Fibroblast of upper back skin (primary cell): ENCODE measurements around the gene ITFG1.
"Not testable (repeated sequence)": the region's sequence is repeated elsewhere in the genome, so short reads cannot be mapped to it uniquely, and the experiment has no call there.

Experiments used
- DNase-seq: peaks from one replicate; pipeline ENCODE4 v3.0.0-alpha.2; 2013

The ITFG1 gene

DNA sequence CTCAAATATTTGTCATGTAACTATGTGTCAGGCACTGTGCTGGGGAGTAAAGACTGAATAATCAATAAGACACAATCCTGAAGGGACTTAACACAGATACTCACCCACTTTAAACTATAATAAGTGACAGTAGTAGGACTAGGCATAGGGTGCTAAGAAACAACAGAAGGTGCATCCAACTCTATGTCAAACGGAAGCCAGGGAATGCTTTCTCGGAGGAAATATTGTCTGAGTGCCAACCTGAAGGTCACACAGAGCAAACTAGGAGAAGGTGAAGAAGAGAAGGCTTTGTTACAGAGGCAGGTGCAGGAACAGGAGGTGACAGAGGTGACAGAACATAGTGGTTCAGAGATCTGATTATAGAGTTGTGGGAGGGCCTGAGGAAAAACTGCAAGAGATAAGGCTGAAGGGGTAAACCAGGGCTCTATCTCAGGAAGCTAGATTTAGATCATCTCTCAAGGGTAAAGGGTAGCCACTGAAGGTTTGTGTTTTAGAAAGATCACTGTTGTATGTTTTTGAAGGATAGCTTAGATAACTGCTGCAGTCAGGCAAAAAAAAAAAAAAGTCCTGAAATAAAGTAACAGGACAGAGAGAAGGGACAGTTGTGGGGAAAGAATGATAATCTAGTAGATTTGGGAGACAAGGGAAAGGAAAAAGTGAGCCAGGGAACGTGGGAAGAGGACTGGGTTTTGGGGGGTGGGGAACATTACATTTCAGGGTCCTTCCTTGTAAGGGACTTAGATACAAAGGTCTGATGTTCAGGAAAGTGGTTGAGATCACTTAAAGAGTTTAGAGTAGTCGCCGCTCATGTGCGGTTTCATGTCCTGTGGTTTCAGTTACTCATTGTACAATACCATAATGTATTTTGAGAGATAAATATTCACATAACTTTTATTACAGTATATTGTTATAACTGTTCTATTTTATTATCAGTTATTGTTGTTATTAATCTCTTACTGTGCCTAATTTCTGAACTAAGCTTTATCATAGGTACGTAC is 231.5 kb downstream of the ITFG1 start:
- no peak for DNase-seq

DNA sequence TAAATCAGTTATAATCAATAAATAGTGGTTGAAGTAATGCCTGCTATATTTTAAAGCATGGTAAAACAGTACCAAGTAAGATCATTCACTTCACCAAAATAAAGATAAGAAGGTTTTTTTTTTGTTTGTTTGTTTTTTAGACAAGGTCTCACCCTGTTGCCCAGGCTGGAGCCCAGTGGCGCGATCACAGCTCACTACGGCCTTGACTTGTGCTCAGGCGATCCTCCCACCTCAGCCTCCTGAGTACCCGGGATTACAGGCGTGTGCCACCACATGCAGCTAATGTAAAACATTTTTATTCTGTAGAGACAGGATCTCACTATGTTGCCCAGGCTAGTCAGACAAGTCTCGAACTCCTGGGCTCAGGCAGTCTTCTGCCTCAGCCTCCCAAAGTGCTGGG is 232.6 kb downstream of the ITFG1 start:
- DNase-seq, result no peak

DNA sequence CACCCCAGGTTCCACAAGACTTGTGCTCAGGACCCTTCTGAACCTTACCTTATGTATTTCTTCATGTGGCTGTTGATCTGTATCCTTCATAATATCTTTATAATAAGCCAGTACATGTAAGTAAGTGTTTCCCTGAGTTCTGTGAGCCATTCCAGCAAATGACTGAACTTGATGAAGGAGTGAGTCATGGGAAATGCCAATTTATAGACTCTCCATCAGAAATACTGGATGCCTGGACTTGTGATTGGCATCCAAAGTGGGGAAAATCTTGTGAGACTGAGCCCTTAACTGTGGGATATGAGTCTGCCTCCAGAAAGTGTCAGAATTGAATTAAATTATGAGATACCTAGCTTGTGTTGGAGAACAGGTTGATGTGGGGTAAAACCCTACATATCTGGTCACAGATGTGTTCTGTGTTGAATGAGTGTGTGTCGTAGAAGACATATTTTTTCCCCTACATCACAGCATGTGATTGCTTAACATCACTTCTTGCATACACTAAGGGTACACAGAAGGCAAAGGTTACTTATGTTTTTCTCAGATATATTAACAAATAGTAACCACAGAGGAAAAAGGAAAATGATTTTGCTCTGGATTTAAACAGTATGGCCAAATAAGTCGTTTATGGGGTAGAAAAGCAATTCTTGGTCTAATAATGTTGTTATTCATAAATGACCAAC is 247.0 kb downstream of the ITFG1 start:
- no peak for DNase-seq

DNA sequence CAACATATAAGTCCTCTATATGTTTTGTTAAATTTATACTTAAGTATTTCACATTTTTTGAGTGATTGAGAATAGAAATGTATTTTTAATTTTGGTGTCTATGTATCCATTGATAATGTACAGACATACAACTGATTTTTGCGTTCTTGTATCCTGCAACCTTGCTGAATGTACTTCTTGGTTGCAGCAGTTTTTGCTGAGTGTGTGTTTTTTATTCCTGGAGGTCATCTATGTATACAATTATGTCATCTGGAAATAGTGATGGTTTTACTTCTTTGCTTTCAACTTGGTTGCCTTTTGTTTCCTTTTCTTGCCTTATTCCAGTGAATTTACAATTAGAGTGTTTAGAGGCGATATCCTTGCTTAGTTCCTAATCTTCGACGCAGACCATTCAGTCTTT is 249.6 kb downstream of the ITFG1 start:
- no peak for DNase-seq

DNA sequence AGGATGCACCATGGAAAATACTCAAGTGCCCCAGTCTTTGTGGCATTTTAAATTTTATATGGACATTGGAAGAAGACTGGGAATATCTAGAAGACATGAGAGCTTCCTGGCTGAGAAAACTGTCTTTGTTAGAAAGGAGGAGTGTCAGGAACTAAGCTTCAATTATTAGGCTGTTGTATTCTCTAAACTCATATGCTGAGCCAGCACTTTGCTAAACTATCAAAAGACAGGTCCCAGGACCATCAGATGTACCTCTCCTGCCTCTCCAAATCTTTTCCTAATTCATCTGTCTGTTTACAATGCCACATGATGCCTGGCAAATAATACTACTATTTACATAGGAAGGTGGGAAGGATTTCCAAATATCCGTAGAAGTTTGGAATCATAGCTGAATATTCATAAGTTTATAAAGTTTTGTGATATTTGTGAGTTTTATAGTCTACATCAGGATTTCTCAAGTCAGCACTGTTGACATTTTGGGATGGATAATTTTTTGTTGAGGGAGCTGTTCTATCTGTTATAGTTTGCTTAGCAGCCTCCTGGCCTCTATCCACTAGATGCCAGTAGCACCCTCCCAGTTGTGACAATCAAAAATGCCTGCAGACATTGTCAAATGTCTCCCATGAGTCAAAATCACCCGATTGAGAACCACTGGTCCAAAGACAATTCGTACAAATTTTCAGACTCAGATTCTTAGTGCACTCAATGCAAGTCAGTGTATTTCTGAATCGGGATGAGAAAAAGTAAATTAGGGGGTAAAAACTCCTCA is 255.9 kb downstream of the ITFG1 start:
- no peak for DNase-seq

DNA sequence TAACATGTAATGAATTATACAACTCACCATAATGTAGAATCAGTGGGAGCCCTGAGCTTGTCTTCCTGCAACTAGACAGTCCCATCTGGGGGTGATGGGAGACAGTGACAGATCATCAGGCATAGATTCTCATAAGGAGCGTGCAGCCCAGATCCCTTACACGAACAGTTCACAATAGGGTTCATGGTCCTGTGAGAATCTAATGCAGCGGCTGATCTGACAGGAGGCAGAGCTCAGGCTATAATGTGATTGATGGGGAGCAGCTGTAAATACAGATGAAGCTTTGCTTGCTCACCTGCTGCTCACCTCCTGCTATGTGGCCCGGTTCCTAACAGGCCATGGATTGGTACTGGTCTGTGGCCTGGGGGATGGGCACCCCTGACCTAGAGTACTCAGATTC is 257.4 kb downstream of the ITFG1 start:
- not testable (repeated sequence) for DNase-seq

DNA sequence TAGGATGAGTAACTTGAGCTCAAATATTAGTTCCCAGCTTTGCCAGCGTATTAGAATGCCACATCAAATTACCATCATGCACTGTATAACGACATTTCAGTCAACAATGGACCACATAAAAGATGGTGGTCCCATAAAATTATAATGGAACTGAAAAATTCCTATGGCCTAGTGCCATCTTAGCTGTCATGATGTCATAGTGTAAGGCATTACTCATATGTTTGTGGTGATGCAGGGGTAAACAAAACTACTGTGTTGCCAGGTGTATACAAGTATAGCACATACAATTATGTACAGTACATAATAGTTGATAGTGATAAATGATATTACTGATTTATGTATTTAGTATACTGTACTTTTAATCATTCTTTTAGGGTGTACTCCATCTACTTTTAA is 262.7 kb downstream of the ITFG1 start:
- DNase-seq, result no peak

DNA sequence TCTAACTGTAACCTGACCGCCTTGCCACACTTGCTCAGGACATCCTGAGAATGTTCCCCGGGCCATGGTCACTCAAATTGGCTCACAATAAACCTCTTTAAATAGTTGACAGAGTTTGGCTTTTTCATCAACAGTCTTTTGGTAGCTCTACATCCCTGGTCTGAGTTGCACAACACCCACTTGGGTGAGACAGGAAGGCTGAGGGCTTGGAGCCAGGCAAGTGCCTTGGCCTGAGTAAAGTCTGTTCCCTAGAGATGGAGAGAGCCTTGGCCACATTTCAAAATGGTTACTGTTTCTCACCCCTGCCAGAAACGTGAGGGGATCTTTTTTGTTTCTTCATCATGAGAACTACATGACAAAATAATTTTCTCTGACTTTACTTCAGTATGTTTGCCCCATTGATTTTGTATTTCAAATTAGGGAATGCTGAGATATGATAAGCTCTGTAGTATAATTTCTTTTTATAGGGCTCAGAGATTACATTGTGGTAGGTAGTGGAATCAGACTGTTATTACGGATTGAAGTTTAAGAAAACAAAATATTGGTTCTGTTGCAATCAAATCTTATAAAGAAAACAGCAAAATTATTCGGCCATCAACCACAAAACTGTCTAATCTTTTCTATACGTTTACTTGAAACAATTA is 263.2 kb downstream of the ITFG1 start:
- DNase-seq, result peak; percentile 32

DNA sequence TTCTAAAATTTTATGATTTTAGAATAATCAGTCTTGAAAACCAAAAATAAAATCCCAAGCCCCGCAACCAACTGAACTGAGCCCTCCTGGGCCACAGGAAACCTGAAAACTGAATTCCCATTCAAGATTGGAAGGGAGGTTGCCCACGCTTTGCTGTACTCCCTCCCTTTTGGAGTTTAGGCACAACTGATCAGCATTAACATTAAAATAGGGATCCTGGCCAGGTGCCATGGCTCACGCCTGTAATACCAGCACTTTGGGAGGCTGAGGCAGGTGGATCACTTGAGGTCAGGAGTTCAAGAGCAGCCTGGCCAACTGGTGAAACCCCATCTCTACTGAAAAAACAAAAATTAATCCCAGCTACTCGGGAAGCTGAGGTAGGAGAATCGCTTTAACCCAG is 264.4 kb downstream of the ITFG1 start:
- no peak for DNase-seq

DNA sequence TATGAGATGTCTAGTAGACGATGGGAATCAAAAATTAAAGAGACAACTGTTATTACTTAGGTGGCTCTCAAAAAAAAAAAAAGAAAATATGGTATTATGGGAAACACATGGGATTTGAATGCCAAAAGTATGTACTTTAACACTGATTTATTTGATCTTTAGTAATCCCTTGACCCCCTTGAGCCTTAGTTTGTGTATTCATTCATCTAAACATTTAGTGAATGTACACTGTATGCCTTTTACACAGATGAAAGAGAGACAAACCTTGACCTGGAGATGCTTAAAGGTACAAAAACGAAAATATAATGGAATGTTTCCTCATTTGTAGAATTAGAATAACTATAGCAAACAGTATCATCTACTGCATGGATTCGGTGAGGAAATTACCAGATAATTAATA is 278.5 kb downstream of the ITFG1 start:
- no peak for DNase-seq

DNA sequence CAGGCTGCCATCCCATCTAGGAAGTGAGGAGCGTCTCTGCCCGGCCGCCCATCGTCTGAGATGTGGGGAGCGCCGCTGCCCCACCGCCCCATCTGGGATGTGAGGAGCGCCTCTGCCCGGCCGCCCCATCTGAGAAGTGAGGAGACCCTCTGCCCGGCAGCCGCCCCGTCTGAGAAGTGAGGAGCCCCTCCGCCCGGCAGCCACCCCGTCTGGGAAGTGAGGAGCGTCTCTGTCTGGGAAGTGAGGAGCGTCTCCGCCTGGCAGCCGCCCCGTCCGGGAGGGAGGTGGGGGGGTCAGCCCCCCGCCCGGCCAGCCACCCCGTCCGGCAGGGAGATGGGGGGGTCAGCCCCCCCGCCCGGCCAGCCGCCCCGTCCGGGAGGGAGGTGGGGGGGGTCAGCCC is 279.8 kb downstream of the ITFG1 start:
- not testable (repeated sequence) for DNase-seq

DNA sequence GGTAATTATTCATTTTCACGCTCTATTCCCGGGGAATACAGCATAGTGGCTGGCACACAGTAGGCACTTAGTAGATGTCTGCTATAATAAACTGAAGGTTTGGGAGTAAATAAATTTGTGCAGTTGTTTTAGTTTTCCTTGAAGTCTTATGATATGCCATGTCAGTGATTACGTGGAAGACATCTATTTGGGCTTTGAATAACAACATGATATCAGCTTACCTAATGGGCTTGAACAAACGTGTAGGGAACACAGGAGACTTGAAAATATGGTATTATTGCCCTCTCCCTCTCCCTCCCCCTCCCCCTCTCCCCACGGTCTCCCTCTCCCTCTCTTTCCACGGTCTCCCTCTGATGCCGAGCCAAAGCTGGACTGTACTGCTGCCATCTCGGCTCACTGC is 280.8 kb downstream of the ITFG1 start:
- no peak for DNase-seq

DNA sequence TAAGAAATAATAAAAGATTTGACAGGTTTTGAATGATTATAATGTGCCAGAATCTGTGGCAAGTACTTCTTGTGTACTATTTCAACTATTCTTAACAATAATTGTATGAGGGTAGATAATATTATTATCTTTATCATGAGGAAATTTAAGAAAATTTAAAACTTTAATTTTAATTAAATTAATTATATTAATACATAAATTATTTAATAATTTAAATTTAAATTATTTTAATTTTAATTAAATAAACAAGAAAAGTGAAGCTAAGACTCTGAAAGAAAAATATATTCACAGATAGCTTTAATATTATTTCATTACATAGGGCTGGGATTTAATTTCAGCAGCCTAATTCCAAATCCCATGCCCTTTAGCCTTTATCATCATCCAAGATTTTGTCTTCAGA is 285.7 kb downstream of the ITFG1 start:
- no peak for DNase-seq

DNA sequence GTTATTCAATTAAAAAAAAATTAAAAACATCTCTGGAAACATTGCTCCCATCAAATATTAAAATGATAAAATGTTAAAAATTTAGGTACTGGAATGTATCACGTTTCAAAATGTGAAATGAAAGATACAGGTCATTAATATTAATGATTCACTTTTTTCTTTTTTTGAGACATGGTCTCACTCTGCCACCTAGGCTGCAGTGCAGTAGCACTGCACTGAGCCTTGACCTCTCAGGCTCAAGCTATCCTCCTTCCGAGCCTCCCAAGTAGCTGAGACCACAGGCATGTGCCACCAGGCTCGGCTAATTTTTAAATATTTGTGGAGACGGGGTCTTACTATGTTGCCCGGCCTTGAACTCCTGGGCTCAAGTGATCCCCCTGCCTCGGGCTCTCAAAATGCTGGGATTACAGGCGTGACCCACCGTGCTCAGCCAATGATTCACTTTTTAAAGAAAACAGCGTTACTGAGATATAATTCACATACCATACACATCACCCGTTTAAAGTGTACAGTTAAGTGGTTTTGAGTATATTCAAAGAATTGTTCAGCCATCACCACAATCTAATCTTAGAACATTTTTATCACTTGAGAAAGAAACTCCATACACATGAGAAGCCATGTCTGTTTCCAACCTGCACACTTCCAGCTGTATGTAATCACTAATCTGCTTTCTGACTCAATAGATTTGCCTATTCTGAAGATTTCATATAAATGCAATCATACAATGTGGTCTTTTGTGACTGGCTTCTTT is 298.0 kb downstream of the ITFG1 start:
- DNase-seq, result no peak

DNA sequence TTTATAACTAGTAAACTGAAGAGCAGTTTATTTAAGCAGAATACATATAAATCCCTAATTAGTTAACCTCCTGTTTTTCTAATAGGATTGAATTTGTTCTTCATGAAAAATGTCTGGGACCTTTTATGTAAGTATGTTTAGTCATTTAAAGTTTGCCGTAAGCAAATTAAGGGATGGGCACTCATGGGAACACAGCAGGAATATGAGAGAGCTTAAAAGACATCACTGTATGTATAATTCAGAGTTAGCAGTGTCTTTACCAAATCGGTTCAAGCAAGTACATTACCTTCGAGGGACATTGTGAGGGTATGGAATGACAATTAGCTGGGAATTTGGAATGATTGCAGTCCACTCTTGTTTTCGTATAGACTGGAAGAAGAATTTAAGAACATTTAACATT is 299.4 kb downstream of the ITFG1 start:
- no peak for DNase-seq

DNA sequence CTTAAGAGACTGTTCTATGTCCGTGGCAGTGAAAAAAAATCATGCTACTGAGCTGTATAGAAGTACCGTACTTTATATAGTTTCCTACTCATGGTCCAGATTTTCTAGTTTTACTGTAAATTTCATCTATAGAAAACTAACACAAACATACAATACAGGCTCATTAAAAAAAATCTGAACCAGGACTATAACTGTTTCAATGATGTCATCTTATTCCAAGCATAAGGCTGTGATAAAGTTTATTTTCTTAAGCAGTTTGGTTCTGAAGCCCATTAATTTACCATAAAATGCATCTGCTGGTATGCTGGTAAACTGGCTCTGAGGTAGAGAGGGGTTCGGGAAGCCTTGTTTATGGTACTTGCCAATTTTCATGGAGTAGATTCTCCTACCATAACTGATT is 300.4 kb downstream of the ITFG1 start:
- no peak for DNase-seq

DNA sequence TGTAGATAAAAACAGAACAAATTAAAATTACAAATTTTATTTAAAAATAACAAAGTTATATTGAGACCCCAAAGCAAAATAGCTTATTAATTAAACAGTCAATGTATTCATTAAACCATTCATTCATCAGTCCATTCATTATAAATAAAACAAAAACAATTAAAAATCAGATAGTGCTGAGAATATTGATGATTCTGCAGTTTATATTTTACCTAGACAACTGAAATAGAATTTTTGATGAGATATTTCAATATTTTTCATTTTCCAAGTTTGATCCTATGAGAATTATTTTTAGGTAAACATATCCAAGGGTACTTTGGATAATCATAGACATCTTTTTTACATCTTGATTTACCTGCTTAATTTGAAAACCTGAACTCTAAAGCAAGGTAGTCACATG is 301.9 kb downstream of the ITFG1 start:
- DNase-seq, result no peak

DNA sequence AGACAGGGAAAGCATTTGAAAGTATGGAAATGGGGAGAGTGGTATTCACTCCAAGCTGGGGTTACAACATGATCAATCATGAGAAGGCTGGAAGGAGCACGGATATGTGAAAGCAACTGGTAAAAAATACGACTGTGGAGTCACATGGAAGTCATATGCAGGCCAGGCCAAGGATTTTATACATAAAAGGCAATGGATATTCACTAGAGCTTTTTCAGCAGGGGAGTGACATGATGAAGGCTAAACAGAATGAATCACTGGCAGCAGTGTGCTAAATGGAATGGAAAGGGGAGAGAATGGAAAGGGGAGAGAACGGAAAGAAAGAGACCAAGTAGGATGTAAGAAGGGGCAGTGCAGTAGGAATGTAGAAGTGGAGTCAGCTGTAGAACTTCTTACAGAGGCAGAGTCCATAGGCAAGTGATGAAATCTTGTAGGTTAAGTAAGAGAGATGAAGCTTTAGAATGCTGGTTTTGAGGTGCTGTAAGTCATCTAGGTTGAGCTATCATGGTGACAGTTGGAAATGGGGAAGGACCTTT is 304.1 kb downstream of the ITFG1 start:
- peak; percentile 22 for DNase-seq

DNA sequence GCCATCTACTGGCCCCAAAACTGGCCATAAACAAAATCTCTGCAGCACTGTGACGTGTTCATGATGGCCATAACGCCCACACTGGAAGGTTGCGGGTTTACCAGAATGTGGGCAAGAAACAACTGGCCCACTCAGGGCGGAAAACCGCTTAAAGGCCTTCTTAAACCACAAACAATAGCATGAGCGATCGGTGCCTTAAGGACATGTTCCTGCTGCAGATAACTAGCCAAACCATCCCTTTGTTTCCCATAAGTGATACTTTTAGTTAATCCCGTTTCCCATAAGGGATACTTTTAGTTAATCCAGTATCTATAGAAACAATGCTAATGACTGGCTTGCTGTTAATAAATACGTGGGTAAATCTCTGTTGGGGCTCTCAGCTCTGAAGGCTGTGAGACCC is 308.4 kb downstream of the ITFG1 start:
- DNase-seq, result not testable (repeated sequence)

DNA sequence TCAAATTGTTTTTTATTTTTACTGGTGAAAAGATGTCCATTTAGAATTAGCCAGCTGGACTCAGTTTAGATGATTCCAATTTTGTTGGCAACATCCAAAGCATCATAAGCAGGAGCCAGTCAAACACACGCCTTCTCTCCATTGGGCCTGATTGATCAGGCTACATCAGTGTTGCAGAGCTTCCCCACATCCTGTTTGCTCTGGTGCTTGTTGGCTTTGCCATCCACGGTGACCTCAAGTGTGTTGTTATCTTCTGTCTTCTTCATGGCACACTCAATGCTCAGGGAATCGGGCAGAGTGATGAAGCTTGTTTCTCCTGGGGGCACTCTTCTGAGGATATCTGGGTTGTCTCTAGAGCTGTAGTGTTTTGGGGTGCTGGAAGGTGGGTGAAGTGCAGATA is 310.8 kb downstream of the ITFG1 start:
- DNase-seq, result no peak

DNA sequence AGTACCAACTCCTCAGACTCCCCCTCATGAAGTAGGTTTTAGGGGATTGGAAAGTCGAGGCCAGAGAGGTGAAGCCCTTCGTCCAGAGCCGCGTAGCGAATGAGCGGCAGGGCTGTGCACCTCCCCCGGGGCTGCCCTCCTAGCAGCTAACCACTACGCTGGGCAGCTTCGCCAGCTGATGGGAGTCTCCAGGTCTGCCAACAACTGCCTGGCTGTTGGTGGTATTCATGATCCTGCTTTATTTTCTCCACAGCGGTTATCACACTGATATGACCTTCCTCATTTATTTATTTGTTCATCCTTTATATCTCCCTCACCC is 316.3 kb downstream of the ITFG1 start:
- DNase-seq, result no peak
